Epithelial cell of proximal tubule (primary cell): ENCODE measurements around the gene TP53AIP1. TPM values are rescaled to one million over a fixed set of nuclear protein-coding genes. Genes with fewer than 3 reads are reported as not detected.

Source experiments
- DNase-seq: peaks from one replicate; pipeline ENCODE4 v3.0.0-alpha.2; 2011; ENCODE audit warnings: low read depth
- H3K4me3 ChIP-seq: 2 replicates; pipeline ENCODE4 v1.5.1; 2011; ENCODE audit warnings: low read depth, mild to moderate bottlenecking, low read length
- total RNA-seq: library from RNA; depleted of rRNA; stranded (reverse); fragments of >200 nt; gene quantifications from 2 replicates; pipeline ENCODE4 v1.2.3, GENCODE V29; 2015
- TF ChIP-seq, protein P1 (sequence below): conservative IDR thresholded peaks from 2 replicates; pipeline ENCODE4 v1.5.1; 2012; ENCODE audit warnings: low read depth, mild to moderate bottlenecking, low read length

Gene TP53AIP1
- total RNA-seq, 1 donor from 2014 or later: not detected

DNA sequence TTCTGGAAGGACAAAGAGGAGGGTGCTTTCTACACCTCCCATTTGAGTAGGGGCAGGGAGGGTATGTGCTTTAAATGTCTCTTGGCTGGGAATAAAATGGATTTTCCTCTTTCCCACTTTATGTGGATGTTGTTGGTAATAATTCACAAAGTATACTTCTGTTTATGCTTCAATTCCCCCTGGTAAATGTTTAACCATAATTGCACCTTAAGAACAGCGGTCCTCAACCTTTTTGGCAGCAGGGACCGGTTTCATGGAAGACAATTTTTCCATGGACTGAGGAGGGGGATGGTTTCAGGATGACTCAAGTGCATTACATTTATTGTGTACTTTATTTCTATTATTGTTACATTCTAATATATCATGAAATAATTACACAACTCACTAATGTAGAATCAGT is 4.0 kb upstream of the TP53AIP1 start:
- no peak overlapping the region for H3K4me3 ChIP-seq
- DNase-seq: peak; percentile 48
- TF ChIP-seq, protein P1, sequence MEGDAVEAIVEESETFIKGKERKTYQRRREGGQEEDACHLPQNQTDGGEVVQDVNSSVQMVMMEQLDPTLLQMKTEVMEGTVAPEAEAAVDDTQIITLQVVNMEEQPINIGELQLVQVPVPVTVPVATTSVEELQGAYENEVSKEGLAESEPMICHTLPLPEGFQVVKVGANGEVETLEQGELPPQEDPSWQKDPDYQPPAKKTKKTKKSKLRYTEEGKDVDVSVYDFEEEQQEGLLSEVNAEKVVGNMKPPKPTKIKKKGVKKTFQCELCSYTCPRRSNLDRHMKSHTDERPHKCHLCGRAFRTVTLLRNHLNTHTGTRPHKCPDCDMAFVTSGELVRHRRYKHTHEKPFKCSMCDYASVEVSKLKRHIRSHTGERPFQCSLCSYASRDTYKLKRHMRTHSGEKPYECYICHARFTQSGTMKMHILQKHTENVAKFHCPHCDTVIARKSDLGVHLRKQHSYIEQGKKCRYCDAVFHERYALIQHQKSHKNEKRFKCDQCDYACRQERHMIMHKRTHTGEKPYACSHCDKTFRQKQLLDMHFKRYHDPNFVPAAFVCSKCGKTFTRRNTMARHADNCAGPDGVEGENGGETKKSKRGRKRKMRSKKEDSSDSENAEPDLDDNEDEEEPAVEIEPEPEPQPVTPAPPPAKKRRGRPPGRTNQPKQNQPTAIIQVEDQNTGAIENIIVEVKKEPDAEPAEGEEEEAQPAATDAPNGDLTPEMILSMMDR: no peak

- no peak for DNase-seq
- H3K4me3 ChIP-seq: no peak overlapping the region
- TF ChIP-seq, protein P1: no peak
Measured at GRCh38 chr11:128943428-128943976, 831 bp upstream of the TP53AIP1 start.

DNA sequence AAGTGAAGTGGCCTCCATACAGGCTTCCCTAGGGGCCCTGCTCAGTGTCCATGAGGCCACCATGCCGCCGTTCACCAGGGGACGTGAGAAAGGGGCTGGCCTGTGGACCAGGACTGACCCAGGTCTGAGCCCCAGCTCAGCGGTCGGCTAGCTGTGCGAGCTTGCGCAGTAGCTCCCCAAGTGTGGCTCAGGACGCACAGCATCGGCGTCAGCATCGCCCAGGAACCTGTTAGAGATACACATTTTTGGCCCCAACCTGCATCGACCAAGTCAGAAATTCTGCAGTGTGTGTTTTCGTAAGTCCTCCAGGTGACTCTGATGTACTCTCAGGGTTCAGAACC is 429 bp downstream of the TP53AIP1 start:
- TF ChIP-seq, protein P1: no peak
- H3K4me3 ChIP-seq: no peak overlapping the region
- DNase-seq: no peak

DNA sequence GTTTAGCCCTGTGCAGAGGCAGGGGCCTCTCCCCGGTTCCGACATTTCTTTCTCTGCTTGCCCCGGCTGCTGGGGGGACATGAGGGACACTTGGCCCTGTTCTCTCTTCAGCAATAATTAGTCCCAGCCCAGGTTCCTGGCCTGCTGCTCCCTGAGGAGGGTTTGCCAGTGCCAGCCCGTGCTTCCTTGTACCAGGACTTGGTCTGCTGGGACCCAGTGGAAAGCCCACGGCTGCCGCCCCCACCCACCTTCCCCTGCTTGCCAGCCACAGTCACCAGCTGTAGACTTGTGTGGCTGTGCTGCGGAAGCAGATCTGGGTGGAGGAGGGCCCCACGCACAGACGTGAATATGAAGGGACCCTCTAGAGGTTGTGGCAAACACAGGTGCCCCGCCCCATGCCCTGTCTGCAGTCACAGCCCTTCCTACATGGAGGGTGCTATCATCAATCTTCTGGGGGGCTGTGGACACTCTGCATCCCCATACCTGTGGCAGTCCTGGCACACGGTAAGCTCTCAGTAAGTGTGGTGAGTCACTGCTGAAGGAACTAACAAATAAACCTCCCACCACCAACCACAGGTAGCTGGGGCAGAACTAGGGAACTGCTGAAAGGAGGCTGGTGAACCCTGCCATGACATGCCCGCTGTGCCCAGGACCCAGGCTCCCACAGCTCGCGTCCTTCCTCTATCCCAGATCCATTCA is 949 bp downstream of the TP53AIP1 start:
- no peak overlapping the region for H3K4me3 ChIP-seq
- TF ChIP-seq, protein P1: no peak
- no peak for DNase-seq

DNA sequence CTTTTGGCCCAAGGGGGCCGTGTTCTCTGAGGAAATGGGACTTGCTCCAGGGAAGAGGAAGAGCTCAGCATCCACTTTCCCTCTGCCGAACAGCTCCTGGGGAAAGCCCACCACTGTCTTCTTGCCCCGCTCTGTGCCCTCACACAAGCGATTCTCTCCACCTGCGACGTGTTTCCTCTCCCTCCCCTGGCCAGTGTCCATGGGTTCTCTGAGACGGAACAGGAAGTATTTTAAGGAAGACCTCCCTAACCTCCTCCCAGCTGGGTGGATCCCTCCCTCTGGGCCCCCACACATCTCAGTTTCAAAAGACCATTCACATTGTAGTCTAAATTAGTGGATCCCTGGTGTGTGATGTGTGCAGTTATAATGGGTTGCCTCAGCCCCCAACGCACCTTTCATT is 1.6 kb downstream of the TP53AIP1 start:
- no peak for DNase-seq
- TF ChIP-seq, protein P1: no peak
- H3K4me3 ChIP-seq: no peak overlapping the region

- DNase-seq: no peak
- TF ChIP-seq, protein P1: no peak
- H3K4me3 ChIP-seq: no peak overlapping the region
Measured at GRCh38 chr11:128940603-128941002, 2.1 kb downstream of the TP53AIP1 start.

- TF ChIP-seq, protein P1: no peak
- no peak for DNase-seq
- no peak overlapping the region for H3K4me3 ChIP-seq
Measured at GRCh38 chr11:128940156-128940555, 2.5 kb downstream of the TP53AIP1 start.
